GM23338 (cell line): Measurements from ENCODE around the gene NUCB1. TPM values are rescaled to one million over a fixed set of nuclear protein-coding genes. Genes with fewer than 3 reads are reported as not detected.

Source experiments
- ATAC-seq: fragments of 200-7000 bp; cut with Tn5 transposase; 3 replicates; pipeline ENCODE4 v1.9.1; 2020
- DNase-seq: peaks from one replicate; pipeline ENCODE4 v3.0.0-alpha.2; 2015; ENCODE audit warnings: low spot score
- H2AFZ ChIP-seq: fragments of 200-600 bp; sonication (generic); 2 replicates; pipeline ENCODE4 v1.8.0; 2016; ENCODE audit warnings: antibody characterized with exemption, mild to moderate bottlenecking, moderate library complexity
- H3F3A ChIP-seq: fragments of 200-600 bp; sonication (generic); replicated peaks from 2 replicates; pipeline ENCODE4 v1.8.0; 2017; ENCODE audit warnings: antibody characterized with exemption, mixed run types, low read depth
- H3K27ac ChIP-seq: fragments of 200-600 bp; sonication (generic); 2 replicates; pipeline ENCODE4 v1.6.1; 2016; ENCODE audit warnings: low read depth
- H3K27me3 ChIP-seq: fragments of 200-600 bp; sonication (generic); 2 replicates; pipeline ENCODE4 v1.8.0; 2016; ENCODE audit warnings: mild to moderate bottlenecking, mixed run types, moderate library complexity; ENCODE audit not compliant: insufficient read depth
- H3K36me3 ChIP-seq: fragments of 200-600 bp; sonication (generic); 2 replicates; pipeline ENCODE4 v1.8.0; 2016; ENCODE audit warnings: mild to moderate bottlenecking; ENCODE audit not compliant: insufficient read depth
- H3K4me1 ChIP-seq: fragments of 200-600 bp; sonication (generic); 2 replicates; pipeline ENCODE4 v1.8.0; 2016; ENCODE audit warnings: mild to moderate bottlenecking, moderate library complexity; ENCODE audit not compliant: insufficient read depth
- H3K4me2 ChIP-seq: fragments of 200-600 bp; sonication (generic); 2 replicates; pipeline ENCODE4 v1.7.1; 2017; ENCODE audit warnings: mixed run types
- H3K4me3 ChIP-seq: fragments of 200-600 bp; sonication (generic); 2 replicates; pipeline ENCODE4 v1.6.1; 2016; ENCODE audit warnings: mixed run types
- H3K79me2 ChIP-seq: fragments of 200-600 bp; sonication (generic); replicated peaks from 2 replicates; pipeline ENCODE4 v1.8.0; 2017; ENCODE audit warnings: mild to moderate bottlenecking; ENCODE audit not compliant: insufficient read depth
- H3K9me2 ChIP-seq: fragments of 200-600 bp; sonication (generic); 2 replicates; pipeline ENCODE4 v1.8.0; 2017; ENCODE audit not compliant: insufficient read depth
- H4K20me1 ChIP-seq: fragments of 200-600 bp; sonication (generic); replicated peaks from 2 replicates; pipeline ENCODE4 v1.8.0; 2017; ENCODE audit warnings: mild to moderate bottlenecking; ENCODE audit not compliant: insufficient read depth
- H3K27ac Mint-ChIP-seq: 2 replicates; pipeline ENCODE4 v1.8.0; 2020; ENCODE audit warnings: inconsistent platforms, mild to moderate bottlenecking, moderate library complexity, mixed read lengths
- H3K27me3 Mint-ChIP-seq: 3 replicates; pipeline ENCODE4 v1.8.0; 2022; ENCODE audit warnings: low read depth, mild to moderate bottlenecking, moderate library complexity, mixed read lengths, inconsistent platforms; ENCODE audit not compliant: insufficient read depth, poor library complexity
- H3K36me3 Mint-ChIP-seq: 3 replicates; pipeline ENCODE4 v1.8.0; 2021; ENCODE audit warnings: low read depth, mild to moderate bottlenecking, inconsistent platforms, moderate library complexity, mixed read lengths
- H3K4me1 Mint-ChIP-seq: 3 replicates; pipeline ENCODE4 v1.8.0; 2020; ENCODE audit warnings: mild to moderate bottlenecking, inconsistent platforms, mixed read lengths
- H3K4me3 Mint-ChIP-seq: 3 replicates; pipeline ENCODE4 v1.8.0; 2021; ENCODE audit warnings: moderate library complexity, mild to moderate bottlenecking, inconsistent platforms, mixed read lengths
- H3K9me3 Mint-ChIP-seq: 3 replicates; pipeline ENCODE4 v1.8.0; 2020; ENCODE audit warnings: moderate library complexity, mild to moderate bottlenecking, inconsistent platforms, mixed read lengths
- EZH2 ChIP-seq: fragments of 200-600 bp; sonication (generic); IDR thresholded peaks from one replicate; pipeline ENCODE4 v1.8.0; 2017; ENCODE audit warnings: antibody characterized with exemption, mild to moderate bottlenecking, low read depth; ENCODE audit not compliant: unreplicated experiment
- EZH2phosphoT487 ChIP-seq: fragments of 200-600 bp; sonication (generic); IDR thresholded peaks from one replicate; pipeline ENCODE4 v1.8.1; 2018; ENCODE audit warnings: antibody characterized with exemption; ENCODE audit not compliant: unreplicated experiment
- JUNB ChIP-seq: IDR thresholded peaks from one replicate; pipeline ENCODE4 v1.6.1; 2016; ENCODE audit warnings: antibody characterized with exemption; ENCODE audit not compliant: unreplicated experiment
- NANOG ChIP-seq: IDR thresholded peaks from 2 replicates; pipeline ENCODE4 v1.6.1; 2016; ENCODE audit warnings: antibody characterized with exemption, borderline replicate concordance
- REST ChIP-seq: IDR thresholded peaks from one replicate; pipeline ENCODE4 v1.6.1; 2018; ENCODE audit warnings: antibody characterized with exemption; ENCODE audit not compliant: unreplicated experiment
- STAT1 ChIP-seq: IDR thresholded peaks from one replicate; pipeline ENCODE4 v1.6.1; 2016; ENCODE audit warnings: antibody characterized with exemption; ENCODE audit not compliant: unreplicated experiment
- ZNF331 ChIP-seq: fragments of 250-450 bp; sonication (Bioruptor Pico); IDR thresholded peaks from 2 replicates; pipeline ENCODE4 v1.5.0; 2020; ENCODE audit warnings: low read depth, mild to moderate bottlenecking, moderate library complexity
- polyA plus RNA-seq: library from polyadenylated mRNA; unstranded; fragments of >200 nt; fragmentation: Nextera tagmentation; extraction: Ambion mirVana; gene quantifications from 2 replicates; pipeline ENCODE4 v1.2.1, GENCODE V29; 2016
- total RNA-seq: library from RNA; depleted of rRNA; stranded (reverse); fragments of >200 nt; shearing (Covaris generic); gene quantifications from 2 replicates; pipeline ENCODE4 v1.2.3, GENCODE V29; 2014
- TF ChIP-seq, protein P1 (sequence below), 2 experiments: fragments of 200-600 bp in 1 of 2; sonication (generic) in 1 of 2; conservative IDR thresholded peaks; 2 replicates each; pipeline versions ENCODE4 v1.5.1 to v1.6.1; 2016 to 2017; ENCODE audit warnings: antibody characterized with exemption in 2 of 2, low read depth in 2 of 2, mild to moderate bottlenecking in 2 of 2, moderate library complexity in 1 of 2

The NUCB1 gene
- total and polyA plus RNA-seq, 2 experiments from 2014 or later: 57.1 to 163 TPM

DNA sequence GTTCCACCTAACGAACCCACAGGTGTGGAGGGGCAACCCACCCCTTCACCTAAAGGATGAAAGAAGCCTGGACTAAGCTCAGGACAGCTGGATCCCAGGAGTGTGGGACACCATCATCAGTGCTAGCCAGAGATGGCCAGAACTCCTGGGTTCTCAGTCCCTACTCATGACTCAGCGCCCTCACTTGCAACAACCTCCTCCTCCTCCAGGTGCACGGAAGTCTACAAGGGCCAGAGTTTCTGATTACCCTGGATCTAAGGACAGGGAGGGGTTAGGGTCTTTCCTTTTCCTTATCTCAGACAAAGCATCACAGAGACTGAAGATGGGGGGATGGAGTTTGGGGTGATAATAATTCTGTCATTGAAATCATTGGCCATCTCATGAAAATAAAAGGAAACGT is 9.6 kb upstream of the NUCB1 start (continued):
- TF ChIP-seq REST (no peak), JUNB (no peak), NANOG (no peak)

DNA sequence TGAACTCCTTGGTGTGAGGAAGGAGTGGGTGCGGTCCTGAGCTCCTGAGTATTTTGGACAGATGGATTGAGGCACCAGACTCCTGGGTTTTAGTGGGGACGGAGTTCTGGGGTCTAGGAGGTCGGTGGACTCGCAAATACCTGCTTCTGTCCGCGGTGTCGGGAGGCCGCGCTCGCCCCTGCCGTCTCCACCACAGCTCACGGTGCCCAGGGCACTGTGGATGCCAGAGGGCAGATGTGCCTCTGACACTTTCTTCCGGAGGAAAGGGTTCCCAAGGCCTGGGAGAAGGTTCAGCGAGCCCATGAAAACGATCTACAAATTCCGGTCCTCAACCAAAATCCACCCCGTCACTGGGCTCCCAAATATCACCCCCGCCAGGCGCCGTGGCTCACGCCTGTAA is 4.9 kb upstream of the NUCB1 start:
- Mint-ChIP-seq H3K27ac (no peak overlapping the region), H3K9me3 (no peaks in the 10 kb centered on the region), H3K4me3 (peak overlapping the region; percentile 69), H3K27me3 (peaks cover 21% of the 10 kb centered on the region), H3K36me3 (no peaks in the 10 kb centered on the region), H3K4me1 (peaks cover 6% of the 10 kb centered on the region; the same call in 2 of the 3 replicates)
- Histone ChIP-seq H3K4me3 (peak overlapping the region; percentile 71), H3K79me2 (no peaks in the 10 kb centered on the region), H3K27me3 (no peaks in the 10 kb centered on the region), H3F3A (peaks cover 13% of the 10 kb centered on the region), H2AFZ (peak overlapping the region; percentile 97), H3K4me2 (peak overlapping the region; percentile 91), H3K9me2 (no peaks in the 10 kb centered on the region), H3K36me3 (no peaks in the 10 kb centered on the region), H3K4me1 (peaks cover 4% of the 10 kb centered on the region), H4K20me1 (no peaks in the 10 kb centered on the region; the same call in 1 of the 2 replicates), H3K27ac (no peak overlapping the region)
- DNase-seq (no peak), ATAC-seq (no peak)
- TF ChIP-seq STAT1 (no peak), JUNB (no peak), EZH2 (no peak), EZH2phosphoT487 (no peak), NANOG (no peak), ZNF331 (CRISPR knock-in tag) (no peak), REST (no peak)
- TF ChIP-seq, protein P1, sequence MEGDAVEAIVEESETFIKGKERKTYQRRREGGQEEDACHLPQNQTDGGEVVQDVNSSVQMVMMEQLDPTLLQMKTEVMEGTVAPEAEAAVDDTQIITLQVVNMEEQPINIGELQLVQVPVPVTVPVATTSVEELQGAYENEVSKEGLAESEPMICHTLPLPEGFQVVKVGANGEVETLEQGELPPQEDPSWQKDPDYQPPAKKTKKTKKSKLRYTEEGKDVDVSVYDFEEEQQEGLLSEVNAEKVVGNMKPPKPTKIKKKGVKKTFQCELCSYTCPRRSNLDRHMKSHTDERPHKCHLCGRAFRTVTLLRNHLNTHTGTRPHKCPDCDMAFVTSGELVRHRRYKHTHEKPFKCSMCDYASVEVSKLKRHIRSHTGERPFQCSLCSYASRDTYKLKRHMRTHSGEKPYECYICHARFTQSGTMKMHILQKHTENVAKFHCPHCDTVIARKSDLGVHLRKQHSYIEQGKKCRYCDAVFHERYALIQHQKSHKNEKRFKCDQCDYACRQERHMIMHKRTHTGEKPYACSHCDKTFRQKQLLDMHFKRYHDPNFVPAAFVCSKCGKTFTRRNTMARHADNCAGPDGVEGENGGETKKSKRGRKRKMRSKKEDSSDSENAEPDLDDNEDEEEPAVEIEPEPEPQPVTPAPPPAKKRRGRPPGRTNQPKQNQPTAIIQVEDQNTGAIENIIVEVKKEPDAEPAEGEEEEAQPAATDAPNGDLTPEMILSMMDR (conservative IDR thresholded peaks at IDR 0.05; ENCODE audit: low read depth in 2 of 2): no peak
